ENCODE results near the gene TIMM44.
"Not testable (repeated sequence)": the region's sequence is repeated elsewhere in the genome, so short reads cannot be mapped to it uniquely, and the experiment has no call there.

DNA sequence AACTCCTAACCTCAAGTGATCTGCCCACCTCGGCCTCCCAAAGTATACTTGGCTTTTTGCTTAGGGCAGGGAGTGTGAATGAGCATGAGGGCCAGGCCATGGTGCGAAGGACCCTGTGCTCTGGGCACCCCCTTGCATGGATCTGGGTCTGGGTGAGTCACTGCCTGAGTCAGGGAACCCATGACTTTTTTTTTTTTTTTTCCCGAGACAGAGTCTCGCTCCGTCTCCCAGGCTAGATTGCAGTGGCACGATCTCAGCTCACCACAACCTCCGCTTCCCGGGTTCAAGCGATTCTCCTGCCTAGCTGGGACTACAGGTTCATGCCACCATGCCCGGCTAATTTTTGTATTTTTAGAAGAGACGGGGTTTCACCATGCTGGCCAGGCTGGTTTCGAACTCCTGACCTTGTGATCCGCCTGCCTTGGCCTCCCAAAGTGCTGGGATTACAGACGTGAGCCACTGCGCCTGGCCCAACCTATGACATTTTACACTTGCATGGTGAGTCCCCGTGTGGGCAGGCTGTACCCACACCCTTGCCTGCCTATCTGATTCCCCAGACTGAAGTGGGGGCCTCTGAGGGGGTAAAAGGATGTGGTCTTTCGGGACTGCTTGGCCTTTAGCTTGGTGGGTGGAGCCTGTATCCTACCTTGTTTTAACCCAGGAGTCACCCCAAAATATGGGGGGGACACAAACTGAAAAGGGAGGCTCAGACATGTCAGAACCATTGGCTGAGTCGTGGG, 49.9 kb downstream of the TIMM44 start:
- TF ChIP-seq, protein P1, sequence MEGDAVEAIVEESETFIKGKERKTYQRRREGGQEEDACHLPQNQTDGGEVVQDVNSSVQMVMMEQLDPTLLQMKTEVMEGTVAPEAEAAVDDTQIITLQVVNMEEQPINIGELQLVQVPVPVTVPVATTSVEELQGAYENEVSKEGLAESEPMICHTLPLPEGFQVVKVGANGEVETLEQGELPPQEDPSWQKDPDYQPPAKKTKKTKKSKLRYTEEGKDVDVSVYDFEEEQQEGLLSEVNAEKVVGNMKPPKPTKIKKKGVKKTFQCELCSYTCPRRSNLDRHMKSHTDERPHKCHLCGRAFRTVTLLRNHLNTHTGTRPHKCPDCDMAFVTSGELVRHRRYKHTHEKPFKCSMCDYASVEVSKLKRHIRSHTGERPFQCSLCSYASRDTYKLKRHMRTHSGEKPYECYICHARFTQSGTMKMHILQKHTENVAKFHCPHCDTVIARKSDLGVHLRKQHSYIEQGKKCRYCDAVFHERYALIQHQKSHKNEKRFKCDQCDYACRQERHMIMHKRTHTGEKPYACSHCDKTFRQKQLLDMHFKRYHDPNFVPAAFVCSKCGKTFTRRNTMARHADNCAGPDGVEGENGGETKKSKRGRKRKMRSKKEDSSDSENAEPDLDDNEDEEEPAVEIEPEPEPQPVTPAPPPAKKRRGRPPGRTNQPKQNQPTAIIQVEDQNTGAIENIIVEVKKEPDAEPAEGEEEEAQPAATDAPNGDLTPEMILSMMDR (IDR thresholded peaks at IDR 0.05) = not testable (repeated sequence)
- not testable (repeated sequence) for TF ChIP-seq POLR2A (IDR thresholded peaks at IDR 0.05)
